ENCODE data around the gene FIGLA. TPM values are rescaled to one million over a fixed set of nuclear protein-coding genes. Genes with fewer than 3 reads are reported as not detected.
A peak's percentile ranks its signal among the peaks of the same experiment; 100 is the strongest.

Gene FIGLA
- total and polyA plus RNA-seq, 2 donors (not counting 1 experiment from before 2014, with no cell fraction given) = not detected

DNA sequence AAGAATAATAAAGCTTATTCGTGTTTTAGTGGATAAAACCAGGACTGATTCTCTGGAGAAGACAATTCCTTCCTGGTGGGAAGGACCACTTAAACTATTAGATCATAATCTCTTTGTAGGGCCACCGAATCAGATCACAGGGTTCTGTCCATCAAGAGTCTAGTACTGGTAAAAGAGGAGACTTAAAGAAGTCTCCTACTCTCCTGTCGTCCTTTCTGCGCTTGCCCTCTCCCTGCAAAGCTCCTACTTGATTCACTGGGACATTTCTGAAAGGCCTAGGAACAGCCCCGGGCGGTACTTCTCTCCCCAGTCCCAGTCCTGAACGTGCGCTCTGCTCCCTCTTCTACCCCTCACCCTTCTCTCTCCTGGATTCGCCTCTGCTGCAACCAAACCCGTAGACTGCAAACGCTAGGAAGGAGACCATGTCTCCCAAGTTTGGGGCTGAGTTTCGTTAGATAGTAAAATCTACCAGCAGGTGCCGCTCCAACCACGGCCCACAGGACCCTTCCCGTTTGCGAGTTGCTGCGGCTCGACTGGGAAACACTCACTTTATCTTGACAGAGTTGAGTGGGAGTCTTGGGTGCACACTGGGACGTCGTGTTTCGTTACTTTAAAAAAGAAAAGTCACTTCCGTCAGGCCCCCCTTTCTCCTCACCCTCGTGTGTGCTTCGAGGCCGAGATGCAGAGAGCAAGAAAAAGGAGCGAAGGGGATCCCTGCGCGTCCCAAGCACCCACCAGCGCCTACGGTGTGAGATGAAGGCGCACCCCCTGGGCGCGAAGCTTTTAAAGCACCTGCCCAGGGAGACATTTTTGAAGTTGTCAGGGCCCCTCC lies 923 bp downstream of the FIGLA start:
- WGBS (ENCODE audit: insufficient coverage) = 6% methylated on average over 31 of the region's 33 CpGs
- no peaks in the 10 kb centered on the region for H3K36me3 ChIP-seq (replicated peaks in 1 of 2; ENCODE audit: control extremely low read depth in 1 of 2, control insufficient read depth in 1 of 2, extremely low read depth in 1 of 2, insufficient read depth in 2 of 2, low read length in 1 of 2)
- H3K27ac ChIP-seq (ENCODE audit: low read length in 2 of 2) = no peak overlapping the region
- ChIA-PET CTCF (interaction anchor here (0.7 to 3.7 kb wide), 11 partner anchors 7 to 161 kb away, joined by 3 to 18 read pairs (median 4); partner anchors contain the start of gene ADD2), POLR2A (no interaction called here)
- H3K27me3 Mint-ChIP-seq = peaks cover 61% of the 10 kb centered on the region
- H3K9me3 ChIP-seq (ENCODE audit: control extremely low read depth in 1 of 3, control insufficient read depth in 2 of 3, insufficient read depth in 1 of 3, low read length in 2 of 3) = peaks cover 0 to 7% (median 0%) of the 10 kb centered on the region in 3 donors
- H3K27ac Mint-ChIP-seq = no peak overlapping the region
- H3K4me3 Mint-ChIP-seq = peak overlapping the region; percentile 84
- intact Hi-C loops (cut with micrococcal nuclease) = loop anchor here (1.0 kb wide), 1 partner anchor 159 kb away; no protein-coding TSS in a partner anchor
- no peaks in the 10 kb centered on the region for H3K9me3 Mint-ChIP-seq (ENCODE audit: insufficient read depth)
- H3K4me2 ChIP-seq (replicated peaks; ENCODE audit: low read depth, low read length, poor library complexity, severe bottlenecking) = peak overlapping the region; percentile 82
- peaks cover 7% of the 10 kb centered on the region for H3K4me1 Mint-ChIP-seq
- H3K4me1 ChIP-seq (ENCODE audit: control insufficient read depth in 2 of 2, insufficient read depth in 2 of 2, low read length in 2 of 2) = peaks cover 11 to 15% of the 10 kb centered on the region in 2 donors
- H3K27me3 ChIP-seq (replicated peaks in 1 of 4; ENCODE audit: control extremely low read depth in 1 of 4, control insufficient read depth in 3 of 4, insufficient read depth in 4 of 4, low read length in 3 of 4) = peaks cover 0 to 46% (median 27%) of the 10 kb centered on the region in 4 experiments
- ATAC-seq (ENCODE audit: low read depth) = peak; percentile 68
- no peaks in the 10 kb centered on the region for H4K20me1 ChIP-seq (ENCODE audit: control insufficient read depth, insufficient read depth, low read length, poor library complexity, severe bottlenecking)
- peak; percentile 73 for DNase-seq
- TF ChIP-seq EZH2 (IDR thresholded peaks at IDR 0.05; ENCODE audit: borderline replicate concordance, insufficient read depth, low read depth, low read length, poor library complexity, severe bottlenecking) = no peak
- TF ChIP-seq, protein P1, sequence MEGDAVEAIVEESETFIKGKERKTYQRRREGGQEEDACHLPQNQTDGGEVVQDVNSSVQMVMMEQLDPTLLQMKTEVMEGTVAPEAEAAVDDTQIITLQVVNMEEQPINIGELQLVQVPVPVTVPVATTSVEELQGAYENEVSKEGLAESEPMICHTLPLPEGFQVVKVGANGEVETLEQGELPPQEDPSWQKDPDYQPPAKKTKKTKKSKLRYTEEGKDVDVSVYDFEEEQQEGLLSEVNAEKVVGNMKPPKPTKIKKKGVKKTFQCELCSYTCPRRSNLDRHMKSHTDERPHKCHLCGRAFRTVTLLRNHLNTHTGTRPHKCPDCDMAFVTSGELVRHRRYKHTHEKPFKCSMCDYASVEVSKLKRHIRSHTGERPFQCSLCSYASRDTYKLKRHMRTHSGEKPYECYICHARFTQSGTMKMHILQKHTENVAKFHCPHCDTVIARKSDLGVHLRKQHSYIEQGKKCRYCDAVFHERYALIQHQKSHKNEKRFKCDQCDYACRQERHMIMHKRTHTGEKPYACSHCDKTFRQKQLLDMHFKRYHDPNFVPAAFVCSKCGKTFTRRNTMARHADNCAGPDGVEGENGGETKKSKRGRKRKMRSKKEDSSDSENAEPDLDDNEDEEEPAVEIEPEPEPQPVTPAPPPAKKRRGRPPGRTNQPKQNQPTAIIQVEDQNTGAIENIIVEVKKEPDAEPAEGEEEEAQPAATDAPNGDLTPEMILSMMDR (IDR thresholded peaks at IDR 0.05) = peak; percentile 63
- peak overlapping the region in 3 of 5 experiments; percentile 23 to 49 (median 42) for H3K4me3 ChIP-seq (ENCODE audit: control extremely low read depth in 1 of 5, extremely low read depth in 1 of 5, insufficient read depth in 1 of 5, low read depth in 2 of 5, low read length in 4 of 5)
- peak overlapping the region; percentile 40 for H3K9ac ChIP-seq (ENCODE audit: low read length)
- H2AFZ ChIP-seq (ENCODE audit: insufficient read depth, low read depth, low read length, poor library complexity, severe bottlenecking) = peak overlapping the region; percentile 62
- no peaks in the 10 kb centered on the region for H3K79me2 ChIP-seq (ENCODE audit: control insufficient read depth, insufficient read depth, low read length)

Measured in B cell (primary cell).